Smooth muscle cell (in vitro differentiated cells): Measurements from ENCODE around the gene MAP4K4. TPM values are rescaled to one million over a fixed set of nuclear protein-coding genes. Genes with fewer than 3 reads are reported as not detected.
A peak's percentile ranks its signal among the peaks of the same experiment; 100 is the strongest.

Source experiments
- DNase-seq: peaks from one replicate; lab custom pipeline; 2025; ENCODE audit not compliant: unreplicated experiment; lab: John Stamatoyannopoulos, UW
- H2AFZ ChIP-seq: fragments of 200-600 bp; sonication (generic); 2 replicates; pipeline ENCODE4 v1.6.0; 2016; ENCODE audit warnings: antibody characterized with exemption, low read depth, mild to moderate bottlenecking
- H3F3A ChIP-seq: fragments of 200-600 bp; sonication (generic); 2 replicates; pipeline ENCODE4 v1.6.0; 2017; ENCODE audit warnings: antibody characterized with exemption, low read depth
- H3K27ac ChIP-seq: fragments of 200-600 bp; sonication (generic); 2 replicates; pipeline ENCODE4 v1.5.1; 2016; ENCODE audit warnings: low read depth, mild to moderate bottlenecking
- H3K27me3 ChIP-seq: fragments of 200-600 bp; sonication (generic); 2 replicates; pipeline ENCODE4 v1.6.1; 2016; ENCODE audit warnings: low read depth, mild to moderate bottlenecking
- H3K36me3 ChIP-seq: fragments of 200-600 bp; sonication (generic); 2 replicates; pipeline ENCODE4 v1.5.1; 2016; ENCODE audit warnings: low read depth
- H3K4me1 ChIP-seq: fragments of 200-600 bp; sonication (generic); 2 replicates; pipeline ENCODE4 v1.5.1; 2016; ENCODE audit warnings: low read depth
- H3K4me2 ChIP-seq: fragments of 200-600 bp; sonication (generic); 2 replicates; pipeline ENCODE4 v1.6.0; 2016; ENCODE audit warnings: mild to moderate bottlenecking
- H3K4me3 ChIP-seq: fragments of 200-600 bp; sonication (generic); 2 replicates; pipeline ENCODE4 v1.5.1; 2016; ENCODE audit warnings: mild to moderate bottlenecking
- H3K79me2 ChIP-seq: fragments of 200-600 bp; sonication (generic); 2 replicates; pipeline ENCODE4 v1.6.0; 2016; ENCODE audit warnings: low read depth, mild to moderate bottlenecking
- H3K9ac ChIP-seq: fragments of 200-600 bp; sonication (generic); 2 replicates; pipeline ENCODE4 v1.6.0; 2016; ENCODE audit warnings: low read depth
- H3K9me3 ChIP-seq: fragments of 200-600 bp; sonication (generic); replicated peaks from 2 replicates; pipeline ENCODE4 v1.5.1; 2016; ENCODE audit warnings: low read depth
- H4K20me1 ChIP-seq: fragments of 200-600 bp; sonication (generic); 2 replicates; pipeline ENCODE4 v1.6.0; 2016; ENCODE audit warnings: low read depth
- WGBS: methylation state at CpG from one replicate; pipeline ENCODE4 v1.1.7; 2016; ENCODE audit warnings: low lambda C conversion rate; 5-methylcytosine and 5-hydroxymethylcytosine counted together
- polyA plus RNA-seq: library from polyadenylated mRNA; unstranded; fragments of >200 nt; fragmentation: Nextera tagmentation; extraction: Ambion mirVana; gene quantifications from 2 replicates; pipeline ENCODE4 v1.2.1, GENCODE V29; 2016
- total RNA-seq: library from RNA; depleted of rRNA; stranded (reverse); fragments of >200 nt; gene quantifications from 2 replicates; pipeline ENCODE4 v1.2.3, GENCODE V29; 2014
- TF ChIP-seq, protein P1 (sequence below): fragments of 200-600 bp; sonication (generic); IDR thresholded peaks from 2 replicates; pipeline ENCODE4 v1.5.1; 2017; ENCODE audit warnings: borderline replicate concordance, mild to moderate bottlenecking, antibody characterized with exemption; ENCODE audit not compliant: insufficient read depth, poor library complexity, severe bottlenecking

The MAP4K4 gene
- total and polyA plus RNA-seq, 2 experiments from 2014 or later, result 68.9 to 107 TPM

DNA sequence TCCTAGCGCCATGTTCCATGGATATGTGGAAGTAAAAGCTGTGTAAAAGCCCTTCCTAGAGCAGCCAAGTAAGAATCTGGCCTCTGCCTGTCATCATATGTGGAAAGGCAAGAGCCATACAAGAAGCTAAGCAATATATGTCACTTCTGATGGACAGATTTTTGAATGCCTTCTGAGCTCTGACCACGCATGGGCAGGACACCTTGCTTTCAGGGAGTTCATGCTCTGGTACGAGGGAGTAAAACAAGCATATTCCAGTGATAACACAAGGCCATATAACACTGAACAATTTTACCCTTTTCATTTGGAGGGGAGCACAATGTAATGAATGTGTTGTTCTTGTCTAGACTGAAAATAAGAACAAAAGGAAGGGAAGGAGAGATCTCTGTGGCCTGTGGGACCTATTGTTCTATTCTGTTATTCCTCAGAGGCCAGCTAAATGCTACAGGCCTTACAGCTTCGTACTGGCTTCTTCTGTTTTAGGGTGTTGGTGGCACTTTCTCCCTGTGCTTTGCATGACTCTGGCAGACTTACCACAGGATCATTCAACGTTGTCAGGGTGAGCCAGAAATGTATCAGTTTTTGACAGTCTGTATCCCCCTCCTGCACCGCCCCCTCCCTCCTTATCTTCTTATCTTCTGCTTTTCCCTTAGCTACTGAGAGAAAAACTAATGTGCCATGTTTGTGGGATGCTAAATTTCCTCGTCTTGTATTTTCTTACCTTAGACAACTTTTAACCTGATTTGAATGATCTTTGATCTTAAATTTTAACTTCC lies 99.5 kb downstream of the MAP4K4 start:
- H3K4me2 ChIP-seq, result no peak overlapping the region
- WGBS, result 79% methylated on average over 7 of the region's 7 CpGs
- no peak overlapping the region for H3K4me3 ChIP-seq

DNA sequence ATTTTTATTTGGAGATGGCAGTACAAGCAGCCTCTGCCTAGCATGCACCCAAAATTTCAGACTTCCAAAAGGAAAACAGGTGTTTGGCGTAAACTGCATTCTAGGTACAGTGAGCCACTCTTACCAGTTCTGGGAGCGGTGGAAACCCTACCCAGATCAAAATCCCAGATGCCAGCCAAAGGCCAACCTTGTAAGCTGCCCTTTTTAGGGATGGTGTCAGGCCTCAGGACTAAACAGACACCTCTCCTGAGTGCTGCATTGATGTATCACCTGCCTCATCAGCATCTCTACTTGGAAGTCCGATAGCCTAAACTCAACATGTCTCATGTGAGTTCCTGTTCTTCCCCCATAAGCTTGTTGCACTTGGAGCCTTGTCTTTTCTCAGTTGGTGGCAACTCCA lies 104.0 kb downstream of the MAP4K4 start:
- Histone ChIP-seq H3F3A (peaks cover 17% of the 10 kb centered on the region), H3K4me1 (peaks cover 29% of the 10 kb centered on the region), H2AFZ (no peak overlapping the region), H3K27ac (peak overlapping the region; percentile 98), H3K9me3 (no peaks in the 10 kb centered on the region), H4K20me1 (peaks cover 96% of the 10 kb centered on the region), H3K79me2 (peaks cover 82% of the 10 kb centered on the region), H3K36me3 (no peaks in the 10 kb centered on the region), H3K9ac (no peak overlapping the region), H3K4me2 (no peak overlapping the region), H3K27me3 (no peaks in the 10 kb centered on the region), H3K4me3 (no peak overlapping the region)
- TF ChIP-seq, protein P1, sequence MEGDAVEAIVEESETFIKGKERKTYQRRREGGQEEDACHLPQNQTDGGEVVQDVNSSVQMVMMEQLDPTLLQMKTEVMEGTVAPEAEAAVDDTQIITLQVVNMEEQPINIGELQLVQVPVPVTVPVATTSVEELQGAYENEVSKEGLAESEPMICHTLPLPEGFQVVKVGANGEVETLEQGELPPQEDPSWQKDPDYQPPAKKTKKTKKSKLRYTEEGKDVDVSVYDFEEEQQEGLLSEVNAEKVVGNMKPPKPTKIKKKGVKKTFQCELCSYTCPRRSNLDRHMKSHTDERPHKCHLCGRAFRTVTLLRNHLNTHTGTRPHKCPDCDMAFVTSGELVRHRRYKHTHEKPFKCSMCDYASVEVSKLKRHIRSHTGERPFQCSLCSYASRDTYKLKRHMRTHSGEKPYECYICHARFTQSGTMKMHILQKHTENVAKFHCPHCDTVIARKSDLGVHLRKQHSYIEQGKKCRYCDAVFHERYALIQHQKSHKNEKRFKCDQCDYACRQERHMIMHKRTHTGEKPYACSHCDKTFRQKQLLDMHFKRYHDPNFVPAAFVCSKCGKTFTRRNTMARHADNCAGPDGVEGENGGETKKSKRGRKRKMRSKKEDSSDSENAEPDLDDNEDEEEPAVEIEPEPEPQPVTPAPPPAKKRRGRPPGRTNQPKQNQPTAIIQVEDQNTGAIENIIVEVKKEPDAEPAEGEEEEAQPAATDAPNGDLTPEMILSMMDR, result no peak
- no peak for DNase-seq
- 99% methylated on average over 3 of the region's 3 CpGs for WGBS

More for the DNA sequence above, 99.5 kb downstream of the MAP4K4 start:
- no peak overlapping the region for H3K27ac ChIP-seq
- H3F3A ChIP-seq, result no peaks in the 10 kb centered on the region
- H3K4me1 ChIP-seq, result peaks cover 6% of the 10 kb centered on the region
- H4K20me1 ChIP-seq, result peaks cover 98% of the 10 kb centered on the region
- TF ChIP-seq, protein P1, result no peak
- H3K36me3 ChIP-seq, result no peaks in the 10 kb centered on the region
- no peak for DNase-seq
- peaks cover 99% of the 10 kb centered on the region for H3K79me2 ChIP-seq
- no peaks in the 10 kb centered on the region for H3K9me3 ChIP-seq
- no peak overlapping the region for H3K9ac ChIP-seq
- no peaks in the 10 kb centered on the region for H3K27me3 ChIP-seq
- H2AFZ ChIP-seq, result no peak overlapping the region

DNA sequence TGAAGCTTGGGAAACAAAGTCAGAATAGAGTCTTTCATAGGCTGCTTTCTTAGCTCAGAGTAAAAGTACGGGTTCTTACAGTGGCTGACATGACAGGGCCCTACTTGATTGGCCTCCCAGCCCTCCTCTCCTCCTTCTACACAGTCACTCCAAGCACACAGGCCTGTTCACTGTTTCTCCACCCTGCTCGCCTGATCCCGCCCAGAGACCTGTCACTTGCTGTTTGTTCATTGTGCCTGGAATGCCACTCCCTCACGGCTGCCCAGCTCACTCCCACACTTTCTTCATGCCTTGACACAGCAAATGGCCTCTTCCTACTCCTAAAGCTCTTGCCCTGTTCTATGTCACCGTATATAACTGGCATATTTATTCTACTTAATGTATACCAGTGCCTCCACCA lies 104.8 kb downstream of the MAP4K4 start:
- peak overlapping the region; percentile 98 for H3K27ac ChIP-seq
- no peaks in the 10 kb centered on the region for H3K27me3 ChIP-seq
- H3K4me2 ChIP-seq, result no peak overlapping the region
- WGBS, result 67% methylated on average over 5 of the region's 5 CpGs
- H4K20me1 ChIP-seq, result peaks cover 96% of the 10 kb centered on the region
- no peaks in the 10 kb centered on the region for H3K9me3 ChIP-seq
- no peak overlapping the region for H2AFZ ChIP-seq
- DNase-seq, result no peak
- no peaks in the 10 kb centered on the region for H3K36me3 ChIP-seq
- H3K79me2 ChIP-seq, result peaks cover 80% of the 10 kb centered on the region
- H3K4me3 ChIP-seq, result no peak overlapping the region
- H3K4me1 ChIP-seq, result peaks cover 38% of the 10 kb centered on the region
- peak overlapping the region; percentile 46 for H3K9ac ChIP-seq
- H3F3A ChIP-seq, result peaks cover 26% of the 10 kb centered on the region
- TF ChIP-seq, protein P1, result no peak

DNA sequence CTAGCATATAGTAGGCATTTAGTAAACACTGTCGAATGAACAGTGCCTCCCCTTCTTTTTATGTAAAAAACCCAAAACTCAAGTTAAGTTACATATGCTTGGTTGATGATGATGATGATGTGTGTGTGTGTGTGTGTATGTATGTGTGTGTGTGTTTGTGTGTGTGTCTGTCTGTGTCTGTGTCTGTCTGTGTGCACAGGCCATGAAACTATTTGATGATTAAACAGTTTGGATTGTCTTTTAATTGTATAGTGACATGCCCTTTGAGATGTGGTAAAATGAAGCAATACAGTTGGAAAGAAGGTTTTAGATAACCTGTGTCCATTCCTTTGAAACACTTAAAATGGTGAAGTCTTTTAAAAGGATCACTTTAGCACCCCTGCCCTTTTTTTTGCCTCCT lies 105.6 kb downstream of the MAP4K4 start:
- no peak overlapping the region for H3K4me3 ChIP-seq
- no peaks in the 10 kb centered on the region for H3K36me3 ChIP-seq
- H3K27ac ChIP-seq, result peak overlapping the region; percentile 98
- peak overlapping the region; percentile 59 for H3K9ac ChIP-seq
- WGBS, result 81% methylated on average over 1 of the region's 1 CpG
- no peaks in the 10 kb centered on the region for H3K27me3 ChIP-seq
- peak overlapping the region; percentile 63 for H3K4me2 ChIP-seq
- DNase-seq, result no peak
- peaks cover 80% of the 10 kb centered on the region for H3K79me2 ChIP-seq
- H4K20me1 ChIP-seq, result peaks cover 97% of the 10 kb centered on the region
- H2AFZ ChIP-seq, result no peak overlapping the region
- TF ChIP-seq, protein P1, result no peak
- peaks cover 34% of the 10 kb centered on the region for H3F3A ChIP-seq
- no peaks in the 10 kb centered on the region for H3K9me3 ChIP-seq
- peaks cover 44% of the 10 kb centered on the region for H3K4me1 ChIP-seq
